Bone marrow (tissue), 2 donors: ENCODE data around the gene MTMR10.
A peak's percentile ranks its signal among the peaks of the same experiment; 100 is the strongest.

Experiments used
- DNase-seq, 2 donors: peaks; one replicate each; lab custom pipeline; 2025; lab: John Stamatoyannopoulos, UW

The MTMR10 gene

GRCh38 chr15:30956216-30957124 is 35.0 kb downstream of the MTMR10 start:
- DNase-seq: no peak

DNA sequence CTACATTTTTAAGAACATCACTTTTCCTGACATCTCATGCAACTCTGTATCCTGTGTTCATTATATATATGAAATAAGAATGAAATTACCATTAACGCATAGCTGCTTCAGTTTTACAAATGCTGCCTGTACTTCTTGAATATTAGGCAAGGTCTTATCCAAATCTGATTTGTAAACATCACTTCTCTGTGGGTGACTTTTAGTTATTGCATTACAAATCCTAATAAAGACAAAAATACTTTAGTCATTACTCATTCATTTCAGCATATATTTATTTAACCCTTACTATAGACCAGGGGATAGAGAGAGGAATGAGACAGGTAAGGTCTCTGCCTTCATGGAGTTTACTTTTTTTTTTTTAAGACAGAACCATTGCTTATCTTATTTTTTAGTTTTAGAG is 36.8 kb downstream of the MTMR10 start:
- DNase-seq: no peak

- DNase-seq: peak in 1 of 2 donors; percentile 5
Measured at GRCh38 chr15:30953731-30954378, 37.6 kb downstream of the MTMR10 start.

DNA sequence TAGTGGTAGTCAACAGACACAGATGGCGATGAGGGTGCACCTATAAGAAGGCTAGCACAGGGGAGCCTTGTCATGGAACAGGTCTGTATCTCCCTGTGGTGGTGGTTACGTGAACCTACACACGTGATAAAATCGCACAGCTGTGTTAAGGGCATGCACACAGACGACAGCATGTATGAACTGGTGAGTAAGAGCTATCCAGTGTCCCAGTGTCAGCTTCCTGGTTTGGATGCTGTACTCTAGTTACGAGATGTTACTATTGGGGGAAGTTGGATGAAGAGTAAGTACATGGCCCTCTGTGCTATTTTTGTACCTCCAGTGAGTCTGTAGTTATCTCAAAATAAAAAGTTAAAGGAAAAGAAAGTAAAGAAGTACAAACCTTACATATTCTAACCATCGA is 38.2 kb downstream of the MTMR10 start:
- no peak for DNase-seq

GRCh38 chr15:30943654-30944335 is 47.6 kb downstream of the MTMR10 start:
- DNase-seq: no peak

DNA sequence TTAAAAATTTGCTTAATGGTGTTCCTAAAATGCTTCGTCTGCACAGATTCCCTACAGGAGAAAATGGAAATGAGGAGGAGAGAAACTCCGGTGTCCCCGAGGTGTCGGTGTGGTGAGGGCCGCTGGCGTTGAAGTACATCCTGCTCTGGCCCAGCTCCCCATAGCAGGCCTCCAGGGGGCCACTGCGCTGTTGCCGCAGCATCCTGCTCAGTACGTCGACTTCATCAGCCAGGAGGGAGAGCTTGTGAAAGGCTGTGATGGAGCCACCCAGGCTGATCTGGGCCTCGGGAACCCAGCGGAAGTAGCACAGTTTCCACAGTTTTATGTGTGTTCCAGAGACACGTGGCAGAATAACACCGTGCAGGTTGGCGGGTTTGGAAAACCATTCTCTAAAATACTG is 49.9 kb downstream of the MTMR10 start:
- no peak for DNase-seq

- no peak for DNase-seq
Measured at GRCh38 chr15:30940359-30940758, 51.1 kb downstream of the MTMR10 start.

- no peak for DNase-seq
Measured at GRCh38 chr15:30939161-30939560, 52.3 kb downstream of the MTMR10 start.

DNA sequence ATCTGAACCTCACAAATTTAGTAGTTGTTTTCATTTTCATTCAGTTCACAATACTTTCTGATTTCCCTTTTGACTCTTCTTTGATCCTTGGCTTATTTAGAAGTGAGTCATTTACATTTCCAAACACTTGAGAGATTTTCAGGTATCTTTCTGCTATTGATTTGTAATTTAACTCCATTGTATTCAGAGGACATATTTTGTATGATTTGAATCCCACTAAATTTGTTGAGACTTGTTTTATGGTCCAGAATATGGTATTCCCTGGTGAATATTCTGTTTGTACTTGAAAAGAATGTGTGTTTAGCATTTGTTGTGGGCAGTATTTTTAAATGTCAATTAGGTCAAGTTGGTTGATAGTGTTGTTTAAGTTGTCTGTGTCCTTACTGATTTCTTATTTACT is 58.1 kb downstream of the MTMR10 start:
- DNase-seq: no peak

GRCh38 chr15:30930422-30930821 is 61.0 kb downstream of the MTMR10 start:
- no peak for DNase-seq

DNA sequence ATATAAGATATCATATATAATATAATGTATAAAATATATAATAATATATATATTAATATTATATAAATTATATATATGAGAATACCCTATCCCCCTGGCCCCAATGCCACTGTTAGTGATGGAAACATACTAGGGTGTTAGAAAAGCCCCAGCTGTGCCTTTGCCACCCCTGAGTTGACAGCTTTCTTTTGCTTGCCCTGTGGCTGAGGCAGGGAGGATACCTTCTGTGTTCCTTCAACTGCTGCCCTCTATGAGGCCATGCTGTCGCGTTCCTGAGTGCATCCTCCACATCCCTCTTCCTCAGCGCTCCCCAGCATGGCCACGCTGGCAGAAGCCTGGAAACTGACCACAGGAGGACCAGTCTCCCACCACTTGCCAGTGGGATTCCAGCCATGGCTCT is 61.4 kb downstream of the MTMR10 start:
- DNase-seq: no peak

DNA sequence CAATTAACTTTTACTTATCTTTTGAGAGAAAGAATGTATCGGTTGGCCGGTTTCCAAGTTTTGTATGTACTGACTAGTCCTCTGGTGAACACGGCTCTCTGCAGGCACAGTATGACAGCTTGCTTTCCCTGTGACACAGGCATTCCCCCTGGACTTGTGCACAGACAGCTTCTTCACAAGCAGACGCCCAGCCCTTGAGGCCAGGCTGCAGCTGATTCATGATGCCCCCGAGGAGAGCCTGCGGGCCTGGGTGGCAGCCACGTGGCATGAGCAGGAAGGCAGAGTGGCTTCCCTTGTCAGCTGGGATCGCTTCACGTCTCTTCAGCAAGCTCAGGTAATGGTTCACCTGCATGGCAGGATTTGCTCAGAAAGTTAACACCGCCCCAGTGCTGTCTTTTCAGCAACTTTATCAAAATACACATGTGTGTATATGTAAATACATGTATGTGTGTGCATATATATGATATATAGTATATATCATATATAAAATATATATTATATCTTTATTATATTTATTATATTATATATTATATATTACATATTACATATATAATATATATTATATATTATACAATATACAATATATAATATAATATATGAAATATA is 62.3 kb downstream of the MTMR10 start:
- DNase-seq: no peak

DNA sequence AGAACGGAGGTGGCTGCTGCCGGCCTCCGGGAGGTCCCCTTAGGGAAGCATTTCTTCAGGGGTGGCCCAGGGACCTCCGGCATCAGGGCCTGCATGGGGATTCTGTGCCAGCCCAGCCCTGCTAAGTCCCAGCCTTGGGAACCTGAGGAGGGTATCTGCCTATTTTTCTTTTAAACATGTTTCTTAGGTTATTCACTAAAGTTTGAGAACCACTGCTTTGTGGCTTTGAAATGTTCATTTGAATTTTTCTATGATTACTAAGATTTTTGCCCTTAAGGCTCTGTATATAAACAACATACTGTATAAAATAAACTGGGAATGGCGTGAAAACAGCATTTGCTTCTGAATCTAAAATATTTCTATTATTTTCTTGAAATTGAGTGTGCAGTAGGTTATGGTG is 63.4 kb downstream of the MTMR10 start:
- DNase-seq: no peak

- no peak for DNase-seq
Measured at GRCh38 chr15:30927148-30927761, 64.2 kb downstream of the MTMR10 start.

GRCh38 chr15:30926161-30926560 is 65.3 kb downstream of the MTMR10 start:
- DNase-seq: no peak

DNA sequence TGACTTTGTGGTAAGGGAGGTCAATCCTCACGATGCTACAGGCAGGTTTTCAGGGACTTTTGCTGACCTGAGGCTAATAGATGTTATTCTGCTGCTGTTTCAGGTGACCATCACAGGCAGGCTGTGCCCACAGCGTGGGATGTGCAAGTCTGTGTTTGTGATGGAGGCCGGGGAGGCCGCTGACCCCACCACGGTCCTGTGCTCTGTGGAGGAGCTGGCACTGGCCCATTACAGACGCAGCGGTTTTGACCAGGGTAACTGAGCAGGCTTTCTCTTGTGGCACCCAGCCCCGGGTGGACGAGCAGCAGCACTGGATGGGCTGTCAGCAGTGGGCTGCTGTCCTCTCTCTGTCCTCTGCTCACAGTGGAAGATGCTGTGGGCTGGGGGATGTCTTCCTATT is 65.7 kb downstream of the MTMR10 start:
- DNase-seq: no peak

- no peak for DNase-seq
Measured at GRCh38 chr15:30924353-30924752, 67.1 kb downstream of the MTMR10 start.

GRCh38 chr15:30923429-30923828 is 68.0 kb downstream of the MTMR10 start:
- DNase-seq: no peak

- DNase-seq: no peak
Measured at GRCh38 chr15:30922480-30923311, 68.7 kb downstream of the MTMR10 start.

DNA sequence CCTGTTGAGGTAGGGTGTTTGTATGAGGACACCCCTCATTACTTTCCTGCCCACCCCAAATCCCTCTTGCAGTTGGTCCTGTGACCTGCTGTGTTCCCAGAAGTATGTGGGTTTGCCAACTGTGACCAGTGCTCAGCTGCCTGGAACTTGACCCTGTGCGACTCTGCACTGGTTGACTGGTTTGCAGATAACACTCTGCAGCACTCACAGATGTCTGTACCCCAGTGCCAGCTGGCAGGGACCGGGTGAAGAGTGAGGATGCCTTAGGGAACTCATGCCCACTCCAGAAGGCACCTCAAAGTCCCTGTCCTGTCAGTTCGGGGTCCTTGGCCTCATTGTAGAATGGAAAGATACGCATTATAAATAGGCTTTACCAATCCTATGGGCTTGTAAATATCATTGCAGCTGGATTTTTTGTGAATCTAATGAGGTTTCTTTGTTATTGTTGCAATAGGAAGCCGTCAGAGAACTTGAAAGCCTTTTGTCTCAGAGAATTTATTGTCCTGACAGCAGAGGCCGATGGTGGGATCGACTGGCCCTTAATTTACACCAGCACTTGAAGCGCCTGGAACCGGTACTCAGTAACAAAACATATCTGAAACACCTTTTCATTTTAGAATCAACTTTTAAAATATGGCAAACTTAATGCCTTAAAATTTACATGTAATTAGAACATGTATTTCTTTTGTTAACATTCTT is 69.5 kb downstream of the MTMR10 start:
- DNase-seq: no peak
